HG02938 (cell line): ENCODE data around the gene OTX1.
"Not testable (repeated sequence)": the region's sequence is repeated elsewhere in the genome, so short reads cannot be mapped to it uniquely, and the experiment has no call there.

Experiments used
- ATAC-seq: cut with Tn5 transposase; IDR thresholded peaks from one replicate; pipeline ENCODE4 v1.9.1; 2021; ENCODE audit warnings: mild to moderate bottlenecking, moderate library complexity; ENCODE audit not compliant: unreplicated experiment

OTX1 gene

DNA sequence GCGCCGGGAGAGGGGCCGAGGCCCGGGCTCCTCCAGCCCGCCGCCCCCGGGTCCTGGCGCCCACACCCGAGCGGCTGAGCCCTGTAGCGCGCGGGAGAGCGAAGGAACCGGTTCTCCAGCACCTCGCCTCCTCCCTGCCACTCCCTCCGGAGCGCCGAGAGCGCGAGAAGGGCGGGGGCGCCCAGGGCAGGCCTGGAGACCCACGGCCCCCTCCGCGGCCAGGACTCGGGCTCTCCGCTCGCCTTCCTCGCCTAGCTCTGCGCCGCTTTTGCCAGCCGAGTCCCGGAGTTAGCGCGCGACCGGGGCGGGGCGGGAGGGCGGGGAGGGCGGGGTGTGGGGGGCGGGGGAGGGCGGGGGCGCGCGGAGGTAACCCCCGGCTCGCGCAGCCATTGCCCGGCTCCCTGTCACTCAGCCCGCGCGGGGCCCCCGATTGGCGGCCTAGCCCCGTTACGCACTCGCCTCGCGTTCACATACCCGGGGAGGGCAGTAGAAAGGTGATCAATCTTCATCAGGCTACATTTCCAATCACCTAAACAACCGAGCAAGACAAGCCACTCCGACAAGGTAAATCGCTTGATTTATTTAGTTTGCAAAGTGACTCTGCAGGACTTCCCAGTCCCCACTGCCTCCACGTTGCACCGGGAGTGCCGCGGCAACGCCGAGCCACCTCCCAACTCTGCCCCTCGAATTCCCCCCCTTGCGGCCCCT lies at the start of gene OTX1:
TSS of gene OTX1 (plus strand) at position 497 of the 708 bp plus-strand sequence. CDS start 2,161 bp downstream, outside the sequence.
- ATAC-seq: peak; percentile 67

DNA sequence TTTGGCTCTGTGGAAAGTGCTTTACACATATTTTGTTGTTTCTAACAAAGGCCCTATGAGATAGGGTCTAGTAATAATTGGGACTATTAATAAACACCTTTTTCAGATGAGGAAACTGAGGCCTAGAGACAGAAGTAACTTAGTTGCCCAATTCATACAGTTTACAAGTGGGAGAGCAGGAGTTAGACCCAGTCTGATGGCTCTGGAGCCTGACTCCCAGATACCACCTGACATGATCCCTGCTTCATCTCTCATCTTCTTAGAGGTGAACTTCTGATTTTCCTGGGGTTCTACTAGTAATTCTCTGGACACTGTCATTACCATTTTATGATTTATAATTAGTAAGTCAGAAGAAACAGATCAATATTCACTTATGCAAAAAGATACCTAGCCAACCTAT lies 49.1 kb upstream of the OTX1 start:
- ATAC-seq: no peak

DNA sequence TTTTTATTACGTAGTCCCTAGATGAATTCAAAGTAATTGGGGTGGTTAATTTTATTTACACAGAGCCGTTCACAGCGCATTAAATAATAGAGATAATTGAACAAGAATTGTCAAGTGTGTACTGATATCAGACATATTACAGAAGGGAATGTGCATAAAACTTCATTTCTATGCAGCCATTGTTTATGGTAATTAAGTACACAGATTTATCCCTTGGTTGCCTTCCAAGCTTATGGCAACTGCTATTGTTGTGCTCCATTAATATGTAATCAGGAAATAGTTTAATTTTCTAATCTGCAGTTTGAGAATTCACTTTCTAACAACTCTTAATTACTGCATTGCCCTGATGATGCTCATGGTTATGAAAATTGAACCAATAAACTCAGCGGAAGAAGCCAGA lies 47.3 kb upstream of the OTX1 start:
- ATAC-seq: no peak

DNA sequence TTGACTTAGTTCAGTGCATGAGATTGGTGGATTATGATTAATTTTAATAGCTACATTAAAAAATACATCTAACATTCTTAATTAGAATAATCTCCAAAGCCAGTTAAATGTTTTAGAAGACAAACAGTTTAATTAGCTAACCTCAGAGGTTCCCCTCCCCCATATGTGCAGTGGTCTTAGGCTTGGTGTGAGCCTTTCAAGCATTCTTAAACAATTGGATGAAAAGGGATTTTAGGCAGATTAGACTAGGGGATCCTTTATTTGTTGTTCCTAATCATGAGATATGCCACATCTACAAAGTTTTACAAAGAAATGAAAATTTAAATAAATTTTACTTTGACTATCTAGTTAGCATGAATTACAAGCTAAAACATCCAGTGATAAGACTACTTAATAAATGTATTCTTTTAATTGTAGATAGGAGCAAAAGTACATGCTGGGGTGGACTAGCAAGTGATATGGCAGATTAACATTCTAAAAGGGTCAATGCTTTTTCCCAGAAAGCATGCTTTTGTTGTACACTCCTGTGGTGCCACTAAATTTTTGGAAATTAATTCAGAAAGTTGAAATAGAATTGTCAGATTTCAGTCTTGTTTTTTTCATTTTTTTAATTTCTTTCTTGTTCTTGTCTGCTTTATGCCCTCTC lies 42.7 kb upstream of the OTX1 start:
- ATAC-seq: no peak

DNA sequence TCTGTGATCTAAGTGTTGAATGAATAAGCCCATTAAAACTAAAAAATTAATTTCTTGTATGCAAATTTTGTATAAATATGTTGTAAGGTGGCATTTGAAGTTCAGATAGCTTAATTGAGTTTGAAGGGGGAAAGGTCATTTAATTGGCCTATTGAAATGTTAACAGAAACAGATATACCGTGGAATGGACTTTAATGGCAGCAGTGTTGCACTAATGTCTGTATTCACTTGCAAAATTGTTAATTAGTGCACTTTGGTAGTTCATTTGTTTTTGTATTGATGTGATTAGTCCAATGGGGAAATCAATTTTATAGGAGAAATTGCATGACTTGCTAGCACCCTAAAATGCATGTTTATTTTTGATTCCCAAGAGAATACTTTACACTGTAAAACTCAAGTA lies 41.8 kb upstream of the OTX1 start:
- no peak for ATAC-seq

DNA sequence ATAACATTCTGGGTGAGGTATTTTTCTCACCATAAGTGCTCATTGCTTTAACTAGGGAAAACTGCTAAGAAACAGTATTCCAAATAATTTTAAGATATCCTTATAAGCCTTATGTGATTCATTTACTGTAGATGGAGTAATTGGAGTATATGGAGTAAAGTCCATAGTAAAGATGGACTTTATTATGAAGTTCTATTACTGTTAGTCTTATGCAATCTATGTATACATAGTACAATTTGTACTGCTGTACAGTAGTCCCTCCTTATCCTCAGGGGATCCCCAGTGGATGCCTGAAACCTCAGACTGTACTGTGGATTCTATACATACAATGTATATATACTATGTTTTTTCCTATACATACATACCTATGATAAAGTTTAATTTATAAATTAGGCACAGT lies 41.1 kb upstream of the OTX1 start:
- ATAC-seq: no peak

DNA sequence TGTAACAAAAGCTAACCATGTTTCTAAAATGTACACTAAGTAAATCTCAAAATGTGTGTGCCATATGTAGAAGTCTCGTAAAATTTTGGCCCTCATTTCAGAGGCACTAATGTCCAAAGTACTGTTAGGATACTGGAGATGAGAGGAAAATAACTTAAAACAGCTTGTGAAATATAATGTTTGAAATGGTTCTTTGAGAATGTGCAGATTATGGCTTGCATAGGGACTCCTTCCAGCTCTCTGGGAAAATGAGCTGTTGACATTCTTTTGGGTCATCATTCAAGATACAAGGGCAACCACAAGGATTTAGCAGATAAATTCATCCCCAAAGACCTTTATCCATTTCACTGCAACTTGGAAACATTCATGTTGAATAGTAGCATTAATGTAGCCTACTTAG lies 38.1 kb upstream of the OTX1 start:
- no peak for ATAC-seq

DNA sequence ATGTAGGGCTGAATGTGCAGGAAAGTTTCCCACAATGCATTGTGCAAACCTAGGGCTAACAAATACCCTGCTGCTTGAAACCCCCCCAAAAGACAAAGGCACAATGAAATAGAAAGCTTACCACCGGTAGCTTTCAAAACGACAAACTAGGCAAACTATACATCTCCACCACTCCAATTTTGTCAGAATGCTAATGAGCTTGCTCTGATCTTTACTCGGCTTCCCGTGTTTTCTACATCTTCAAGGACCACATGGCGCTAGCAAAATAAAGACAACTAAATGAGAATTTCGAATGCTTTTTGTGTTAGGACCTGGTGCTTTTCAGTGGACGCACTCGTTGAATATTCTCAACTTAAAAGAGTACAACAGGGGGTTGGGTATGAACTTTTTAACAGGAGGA lies 37.2 kb upstream of the OTX1 start:
- no peak for ATAC-seq

DNA sequence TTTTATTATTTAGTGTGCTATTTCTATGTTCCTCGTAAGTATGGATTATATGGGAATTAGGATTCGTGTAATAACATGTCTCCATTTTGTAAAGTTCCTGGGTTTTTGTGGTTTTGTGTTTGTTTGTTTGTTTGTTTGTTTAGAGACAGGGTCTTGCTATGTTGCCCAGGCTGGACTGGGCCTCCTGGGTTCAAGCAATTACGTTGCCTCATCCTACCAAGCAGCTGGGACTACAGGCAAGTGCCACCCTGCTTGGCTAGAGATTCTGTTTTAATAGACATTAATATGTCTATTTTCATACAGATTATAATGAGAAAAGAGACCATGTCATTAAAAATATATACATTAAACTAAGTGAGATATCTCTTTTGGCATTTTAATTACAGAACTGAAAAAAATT lies 35.2 kb upstream of the OTX1 start:
- no peak for ATAC-seq

DNA sequence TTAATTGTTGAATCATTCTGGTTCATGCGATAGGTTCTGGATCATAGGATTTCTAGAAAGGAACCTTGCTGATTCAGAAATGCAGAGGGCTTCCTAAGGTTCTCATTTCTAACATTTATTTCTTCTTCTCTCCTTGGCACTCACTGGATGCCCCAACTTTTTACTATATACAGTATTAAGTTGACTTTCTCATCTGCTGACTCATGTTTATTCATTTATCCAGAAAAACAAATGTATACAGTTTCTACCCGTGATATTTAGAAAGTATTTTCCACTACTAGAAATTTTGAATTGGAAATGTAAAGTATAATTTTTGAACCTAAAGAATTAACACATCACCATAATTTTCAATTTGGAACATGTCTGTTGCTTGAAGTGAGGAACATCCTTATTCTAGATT lies 32.2 kb upstream of the OTX1 start:
- no peak for ATAC-seq

DNA sequence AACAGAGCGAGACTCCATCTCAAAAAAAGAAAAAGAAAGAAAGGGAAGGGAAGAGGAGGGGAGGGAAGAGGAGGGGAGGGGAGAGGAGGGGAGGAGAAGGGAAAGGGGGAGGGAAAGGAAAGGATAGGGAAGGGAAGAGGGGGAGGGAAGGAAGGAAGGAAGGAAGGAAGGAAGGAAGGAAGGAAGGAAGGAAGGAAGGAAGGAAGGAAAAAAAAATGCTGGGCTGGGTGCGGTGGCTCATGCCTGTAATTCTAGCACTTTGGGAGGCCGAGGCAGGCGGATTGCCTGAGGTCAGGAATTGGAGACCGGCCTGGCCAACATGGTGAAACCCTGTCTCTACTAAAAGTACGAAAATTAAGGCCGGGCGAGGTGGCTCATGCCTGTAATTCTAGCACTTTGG lies 30.9 kb upstream of the OTX1 start:
- ATAC-seq: not testable (repeated sequence)

DNA sequence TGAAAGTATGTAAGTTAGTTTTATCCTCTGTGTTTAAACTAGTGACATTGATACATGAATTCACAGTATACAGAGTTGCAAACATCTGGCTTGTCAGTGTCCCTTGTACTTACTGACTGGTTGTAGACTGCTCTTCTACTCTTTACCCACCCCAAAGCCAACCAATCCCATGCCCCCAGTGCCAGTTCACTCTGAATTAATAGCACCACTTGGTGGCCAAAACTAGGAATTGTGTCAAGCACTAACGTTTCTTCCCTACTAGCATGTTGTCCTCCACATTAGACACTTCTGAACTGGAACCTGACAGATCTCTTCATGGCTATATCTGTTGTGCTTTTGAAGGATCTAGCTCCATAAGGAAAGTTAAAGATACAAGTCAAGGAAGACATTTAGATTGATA lies 27.2 kb upstream of the OTX1 start:
- no peak for ATAC-seq

DNA sequence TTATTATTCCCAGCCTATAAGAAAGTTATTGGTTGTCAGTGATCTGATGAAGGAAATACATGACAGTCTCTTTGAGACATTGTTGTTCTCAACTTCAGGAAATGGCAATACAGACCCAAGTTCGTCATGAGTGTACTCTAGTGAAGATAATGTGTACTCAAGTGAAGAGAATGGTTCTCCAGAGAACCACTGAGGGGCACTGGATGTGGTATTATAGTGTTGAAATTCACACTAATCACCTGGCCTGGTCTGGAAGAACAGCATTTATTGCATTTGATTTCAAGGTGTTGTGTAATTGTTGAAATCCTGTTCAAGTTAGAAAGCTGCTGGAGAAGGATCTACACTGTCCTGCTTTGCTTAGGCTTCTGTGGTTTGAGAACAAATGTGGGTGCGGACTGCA lies 23.4 kb upstream of the OTX1 start:
- no peak for ATAC-seq

DNA sequence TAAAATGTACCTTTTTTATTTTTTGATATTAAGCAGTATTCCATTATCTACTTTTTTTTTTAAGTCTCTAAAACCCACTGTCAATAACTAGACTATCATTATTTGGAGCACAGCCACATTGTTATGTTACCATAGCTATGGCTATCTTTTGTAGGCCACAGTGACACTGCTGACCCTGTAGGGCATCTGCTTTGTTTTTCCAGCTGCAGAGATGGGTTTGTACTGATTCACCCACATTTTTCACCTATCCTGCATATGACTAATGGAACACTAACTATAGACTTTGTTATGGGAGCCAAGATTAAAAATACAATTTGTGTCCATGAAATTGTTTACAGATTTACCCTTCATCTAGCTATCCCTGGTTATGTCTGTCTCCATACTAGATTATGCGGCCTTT lies 21.6 kb upstream of the OTX1 start:
- ATAC-seq: no peak

DNA sequence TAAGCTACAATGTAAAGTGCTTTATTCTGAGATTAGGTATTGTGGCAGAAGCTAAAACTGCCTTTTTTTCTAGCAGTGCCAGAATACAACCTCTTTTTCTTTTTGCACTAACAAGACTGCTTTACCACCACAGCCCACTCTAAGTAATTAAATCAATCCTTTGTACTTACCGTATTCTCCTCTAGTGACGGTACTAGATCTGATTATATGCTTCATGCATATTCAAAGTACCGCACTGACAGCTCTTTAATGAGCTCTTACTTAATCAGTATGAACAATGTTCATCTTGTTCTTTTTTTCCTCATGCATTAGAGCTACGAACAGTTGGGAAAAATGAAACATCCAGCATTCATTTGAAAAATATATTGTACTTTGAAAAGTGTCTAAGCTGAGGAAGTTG lies 16.1 kb upstream of the OTX1 start:
- ATAC-seq: no peak

DNA sequence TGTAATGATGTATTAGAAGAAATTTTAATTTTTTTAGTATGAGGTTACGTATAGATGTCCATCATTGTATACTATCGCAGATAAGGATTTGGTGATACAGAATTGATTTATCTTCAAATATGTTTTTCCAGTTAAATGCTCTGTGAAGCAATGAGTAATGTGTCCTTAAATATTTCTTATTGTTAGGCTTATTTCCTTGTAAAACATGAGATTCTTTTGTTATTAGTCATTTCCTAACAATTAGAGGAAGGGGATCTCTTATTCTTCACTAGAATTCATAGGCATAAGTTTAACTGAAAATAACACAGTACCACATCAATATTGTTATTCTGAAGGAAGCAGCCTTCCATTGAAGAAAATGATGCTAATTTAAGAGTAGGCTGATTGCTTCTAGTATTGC lies 15.5 kb upstream of the OTX1 start:
- no peak for ATAC-seq

DNA sequence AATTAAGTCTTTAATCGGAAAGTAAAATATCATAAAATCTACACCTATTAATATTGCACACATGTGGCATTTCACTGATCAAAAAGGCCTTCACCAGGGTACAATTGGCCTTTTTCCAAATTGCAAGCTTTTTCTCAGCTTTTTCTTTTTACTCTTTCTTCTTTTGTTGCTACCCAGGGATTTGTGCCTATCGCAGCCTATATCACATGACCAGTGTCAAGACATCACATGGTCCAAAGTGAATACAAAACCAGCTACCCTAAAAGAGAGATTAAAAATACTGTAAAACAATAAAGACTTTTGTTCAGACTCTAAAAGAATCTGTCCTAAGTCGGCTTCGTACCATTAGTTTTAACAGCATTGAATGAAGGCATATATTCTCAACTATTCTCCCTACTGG lies 15.0 kb upstream of the OTX1 start:
- ATAC-seq: no peak

DNA sequence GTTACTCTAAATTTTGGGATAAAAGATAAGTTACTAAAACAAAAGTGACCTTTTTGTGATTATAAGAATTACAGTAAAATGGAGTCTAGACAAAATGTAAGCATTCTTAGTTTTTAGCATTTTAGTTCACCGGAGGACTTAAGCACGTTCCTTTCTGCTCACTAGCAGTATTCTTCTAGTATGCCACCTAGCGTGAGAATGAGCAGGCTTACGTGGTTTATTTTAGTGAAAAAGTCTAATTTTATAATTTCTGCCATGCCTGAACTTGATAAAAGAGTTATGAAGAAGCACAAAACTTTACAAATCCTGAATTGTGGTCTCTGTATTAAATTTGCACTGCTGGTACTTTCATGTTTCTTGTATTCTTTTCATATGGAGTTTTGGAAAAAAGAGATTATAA lies 12.6 kb upstream of the OTX1 start:
- no peak for ATAC-seq

DNA sequence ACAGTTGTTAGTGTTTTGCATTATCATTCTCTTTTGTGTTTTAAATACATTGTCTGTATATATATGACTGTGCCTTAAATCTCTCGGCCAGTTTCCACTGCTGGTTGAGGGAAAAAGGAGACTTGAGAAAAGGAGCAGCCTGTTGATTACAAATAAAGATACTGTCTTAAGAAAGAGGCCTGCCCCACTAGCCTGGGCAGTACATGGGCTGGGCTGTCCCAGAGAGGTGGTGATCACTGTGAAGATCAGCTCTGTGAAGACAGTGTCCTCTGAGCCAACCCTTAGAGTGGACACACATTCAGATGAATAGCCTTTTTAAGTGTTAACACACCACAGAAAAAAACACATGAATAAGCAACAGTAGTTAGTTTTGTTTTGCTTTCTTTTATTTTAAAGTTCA lies 10.0 kb upstream of the OTX1 start:
- no peak for ATAC-seq

DNA sequence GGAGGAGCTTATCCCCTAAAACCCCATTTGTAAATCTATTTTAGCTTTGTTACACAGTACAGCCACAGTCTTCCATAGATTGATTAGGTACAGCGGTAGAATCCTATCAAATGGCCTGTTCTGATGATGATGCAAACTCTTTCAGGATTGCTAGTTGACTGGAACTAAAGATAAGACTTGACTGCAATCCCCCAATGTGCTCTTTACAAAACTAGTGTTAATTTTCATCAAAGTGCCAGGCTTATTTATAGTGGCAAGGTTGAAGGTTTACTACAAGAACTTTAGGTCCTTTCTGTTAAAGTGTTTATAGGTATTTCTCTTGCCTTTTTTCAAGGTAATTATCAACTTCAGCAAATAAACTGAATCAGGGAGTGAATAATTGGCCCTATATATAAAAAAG lies 9.0 kb upstream of the OTX1 start:
- ATAC-seq: no peak

DNA sequence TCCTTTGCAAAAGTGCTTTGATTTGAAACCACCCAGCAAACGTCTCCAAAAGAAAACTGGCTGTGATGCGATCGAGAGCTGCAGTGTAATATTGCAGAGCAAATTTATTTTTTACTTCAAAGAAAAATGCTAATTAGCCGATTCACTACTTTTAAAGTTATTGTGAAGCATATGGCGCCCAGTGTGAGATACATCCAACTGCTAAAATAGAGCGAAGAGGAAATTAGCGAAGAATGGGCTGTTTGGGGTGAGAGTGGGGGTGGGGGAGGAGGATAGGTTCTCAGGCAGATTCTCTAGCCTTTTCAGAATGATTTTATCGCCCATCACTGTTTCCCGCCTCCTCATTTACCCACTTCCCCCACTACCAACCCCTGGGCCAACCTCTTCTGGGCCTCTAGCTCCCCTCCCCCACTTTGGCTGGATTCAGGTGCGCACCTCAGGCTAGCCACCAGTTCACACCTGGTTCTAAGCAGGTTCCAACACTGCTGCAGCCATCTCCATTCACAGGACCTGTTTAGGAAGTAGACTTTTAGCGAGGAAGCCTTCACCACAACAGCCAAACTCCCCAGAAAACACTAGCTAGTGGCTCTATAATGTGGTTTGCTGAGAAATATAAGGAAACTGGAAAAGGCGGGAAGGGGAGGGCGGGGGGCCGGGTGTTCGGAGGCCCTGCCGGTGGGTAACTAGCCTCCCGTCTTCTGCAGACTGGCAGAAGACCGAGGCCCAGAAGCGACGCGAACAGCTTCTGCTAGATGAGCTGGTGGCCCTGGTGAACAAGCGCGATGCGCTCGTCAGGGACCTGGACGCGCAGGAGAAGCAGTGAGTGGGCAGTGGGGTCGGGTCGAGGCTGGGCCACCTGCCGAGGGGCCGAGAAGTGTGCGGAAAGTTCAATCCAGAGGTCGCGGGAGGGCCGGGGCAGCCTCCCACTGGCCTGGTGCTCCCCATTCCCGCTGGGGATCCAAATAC lies 6.0 kb upstream of the OTX1 start:
- ATAC-seq: no peak

DNA sequence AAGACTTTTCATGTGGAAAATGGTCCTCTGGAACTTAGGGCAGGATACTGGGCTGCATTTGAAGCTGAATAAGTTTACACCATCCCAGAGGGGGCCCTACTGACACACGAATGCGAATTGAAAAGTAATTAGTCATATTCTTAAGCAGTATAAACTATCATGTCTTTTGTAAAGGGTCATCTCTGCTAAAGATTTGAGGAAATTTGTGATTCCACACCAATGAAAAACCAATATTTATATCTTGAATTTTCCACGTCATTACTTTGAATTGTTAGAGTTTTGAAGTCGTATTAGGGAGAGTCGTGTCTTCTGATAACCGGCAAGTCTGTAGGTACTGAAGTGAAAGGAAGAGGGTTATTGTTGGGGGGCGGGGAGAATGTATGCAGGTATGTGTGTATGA lies 4.1 kb upstream of the OTX1 start:
- ATAC-seq: no peak
